NB4 (cell line): ENCODE results near the gene PPAT.

Experiments used
- CTCF ChIP-seq: IDR thresholded peaks from one replicate; pipeline ENCODE4 v1.5.1; 2012; ENCODE audit warnings: low read depth, low read length
- MAX ChIP-seq: IDR thresholded peaks from 2 replicates; pipeline ENCODE4 v1.6.1; 2011; ENCODE audit warnings: low read depth, low read length
- POLR2A ChIP-seq: IDR thresholded peaks from 2 replicates; pipeline ENCODE4 v1.6.1; 2011; ENCODE audit warnings: mild to moderate bottlenecking; ENCODE audit not compliant: insufficient read length; ENCODE audit errors: extremely low read depth

- TF ChIP-seq CTCF = no peak
- TF ChIP-seq MAX = no peak
- no peak for TF ChIP-seq POLR2A
These were observed 25.0 kb downstream of the PPAT start for GRCh38 chr4:56410247-56411062.
